ENCODE measurements around the gene GJA3. TPM values are rescaled to one million over a fixed set of nuclear protein-coding genes. Genes with fewer than 3 reads are reported as not detected.

GJA3 gene
- total RNA-seq, 4 donors from 2014 or later: not detected

GRCh38 chr13:20185366-20186056 is 24.7 kb upstream of the GJA3 start:
- DNase-seq: no peak
- in situ Hi-C loops (cut with MboI; ENCODE audit: low sequenced_read_pairs in 4 of 4) (loop anchor here (25.0 kb wide), 4 partner anchors 102 to 752 kb away; partner anchors contain the start of gene XPO4 (in 1 of the 4)), intact Hi-C loops (cut with DNase I; ENCODE audit: low total_unique reads) (no loop called here)
- Histone ChIP-seq H3K4me3 (no peak overlapping the region), H3K27ac (no peak overlapping the region), H3K27me3 (no peaks in the 10 kb centered on the region), H3K4me1 (no peaks in the 10 kb centered on the region), H3K36me3 (no peaks in the 10 kb centered on the region), H3K9me3 (no peaks in the 10 kb centered on the region)
- no peak for ATAC-seq
- no peak for TF ChIP-seq POLR2A (IDR thresholded peaks at IDR 0.05)
- TF ChIP-seq, protein P1, sequence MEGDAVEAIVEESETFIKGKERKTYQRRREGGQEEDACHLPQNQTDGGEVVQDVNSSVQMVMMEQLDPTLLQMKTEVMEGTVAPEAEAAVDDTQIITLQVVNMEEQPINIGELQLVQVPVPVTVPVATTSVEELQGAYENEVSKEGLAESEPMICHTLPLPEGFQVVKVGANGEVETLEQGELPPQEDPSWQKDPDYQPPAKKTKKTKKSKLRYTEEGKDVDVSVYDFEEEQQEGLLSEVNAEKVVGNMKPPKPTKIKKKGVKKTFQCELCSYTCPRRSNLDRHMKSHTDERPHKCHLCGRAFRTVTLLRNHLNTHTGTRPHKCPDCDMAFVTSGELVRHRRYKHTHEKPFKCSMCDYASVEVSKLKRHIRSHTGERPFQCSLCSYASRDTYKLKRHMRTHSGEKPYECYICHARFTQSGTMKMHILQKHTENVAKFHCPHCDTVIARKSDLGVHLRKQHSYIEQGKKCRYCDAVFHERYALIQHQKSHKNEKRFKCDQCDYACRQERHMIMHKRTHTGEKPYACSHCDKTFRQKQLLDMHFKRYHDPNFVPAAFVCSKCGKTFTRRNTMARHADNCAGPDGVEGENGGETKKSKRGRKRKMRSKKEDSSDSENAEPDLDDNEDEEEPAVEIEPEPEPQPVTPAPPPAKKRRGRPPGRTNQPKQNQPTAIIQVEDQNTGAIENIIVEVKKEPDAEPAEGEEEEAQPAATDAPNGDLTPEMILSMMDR (IDR thresholded peaks at IDR 0.05 in 4 of 5, conservative IDR thresholded peaks at IDR 0.05 in 1 of 5): no peak

GRCh38 chr13:20182231-20182846 is 21.5 kb upstream of the GJA3 start:
- no peaks in the 10 kb centered on the region for H3K9me3 ChIP-seq
- DNase-seq: no peak
- H3K36me3 ChIP-seq: no peaks in the 10 kb centered on the region
- in situ Hi-C loops (cut with MboI; ENCODE audit: low sequenced_read_pairs in 4 of 4) (loop anchor here (25.0 kb wide), 4 partner anchors 105 to 755 kb away; partner anchors contain the start of gene XPO4 (in 1 of the 4)), intact Hi-C loops (cut with DNase I; ENCODE audit: low total_unique reads) (no loop called here)
- TF ChIP-seq, protein P1 (IDR thresholded peaks at IDR 0.05 in 4 of 5, conservative IDR thresholded peaks at IDR 0.05 in 1 of 5): peak; percentile 20 to 76 (median 48)
- TF ChIP-seq POLR2A (IDR thresholded peaks at IDR 0.05): no peak
- H3K27me3 ChIP-seq: peaks cover 9 to 11% (median 11%) of the 10 kb centered on the region in 3 donors
- H3K27ac ChIP-seq: no peak overlapping the region
- peak; percentile 80 to 83 for ATAC-seq
- H3K4me1 ChIP-seq: no peaks in the 10 kb centered on the region
- no peak overlapping the region for H3K4me3 ChIP-seq

DNA sequence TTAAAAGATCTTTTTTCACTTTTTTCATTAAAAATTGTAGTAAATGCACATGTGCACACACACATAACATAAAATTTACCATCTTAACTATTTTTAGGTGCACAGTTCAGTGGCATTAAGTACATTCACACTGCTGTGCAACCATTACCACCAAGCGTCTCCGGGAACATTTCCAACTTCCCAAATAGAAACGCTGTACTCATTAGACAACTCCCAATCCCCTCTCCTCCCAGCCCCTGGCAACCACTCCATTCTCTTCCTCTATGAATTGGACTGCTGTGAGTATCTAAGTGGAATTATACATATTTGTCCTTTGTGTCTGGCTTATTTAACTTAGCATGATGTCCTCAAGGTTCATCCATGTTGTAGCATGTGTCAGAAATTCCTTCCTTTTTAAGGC is 20.3 kb upstream of the GJA3 start:
- intact Hi-C loops (cut with DNase I; ENCODE audit: low total_unique reads): no loop called here
- Histone ChIP-seq H3K9me3 (no peaks in the 10 kb centered on the region), H3K4me3 (no peak overlapping the region), H3K27ac (no peak overlapping the region), H3K27me3 (peaks cover 9 to 23% (median 22%) of the 10 kb centered on the region in 3 donors), H3K4me1 (no peaks in the 10 kb centered on the region), H3K36me3 (no peaks in the 10 kb centered on the region)
- ATAC-seq (no peak), DNase-seq (no peak)
- in situ Hi-C loops (cut with MboI; ENCODE audit: low sequenced_read_pairs in 4 of 4): loop anchor here (25.0 kb wide), 4 partner anchors 106 to 756 kb away; partner anchors contain the start of gene XPO4 (in 1 of the 4)
- no peak for TF ChIP-seq POLR2A (IDR thresholded peaks at IDR 0.05)
- TF ChIP-seq, protein P1 (IDR thresholded peaks at IDR 0.05 in 4 of 5, conservative IDR thresholded peaks at IDR 0.05 in 1 of 5): no peak

- Histone ChIP-seq H3K27me3 (peaks cover 9 to 30% (median 26%) of the 10 kb centered on the region in 3 donors), H3K36me3 (no peaks in the 10 kb centered on the region)
- in situ Hi-C loops (cut with MboI; ENCODE audit: low sequenced_read_pairs in 4 of 4): loop anchor here (25.0 kb wide), 4 partner anchors 109 to 759 kb away; partner anchors contain the start of gene XPO4 (in 1 of the 4)
Measured at GRCh38 chr13:20178156-20178555, 17.3 kb upstream of the GJA3 start.

More at GRCh38 chr13:20178156-20178555, 17.3 kb upstream of the GJA3 start:
- Histone ChIP-seq H3K4me1 (no peaks in the 10 kb centered on the region), H3K9me3 (no peaks in the 10 kb centered on the region), H3K4me3 (no peak overlapping the region), H3K27ac (no peak overlapping the region)
- ATAC-seq: no peak
- intact Hi-C loops (cut with DNase I; ENCODE audit: low total_unique reads): no loop called here
- no peak for TF ChIP-seq POLR2A (IDR thresholded peaks at IDR 0.05)
- TF ChIP-seq, protein P1 (IDR thresholded peaks at IDR 0.05 in 4 of 5, conservative IDR thresholded peaks at IDR 0.05 in 1 of 5): no peak
- no peak for DNase-seq
